Measurements from ENCODE around the gene SMC4.
A peak's percentile ranks its signal among the peaks of the same experiment; 100 is the strongest.
"Not testable (repeated sequence)": the region's sequence is repeated elsewhere in the genome, so short reads cannot be mapped to it uniquely, and the experiment has no call there.

The SMC4 gene

DNA sequence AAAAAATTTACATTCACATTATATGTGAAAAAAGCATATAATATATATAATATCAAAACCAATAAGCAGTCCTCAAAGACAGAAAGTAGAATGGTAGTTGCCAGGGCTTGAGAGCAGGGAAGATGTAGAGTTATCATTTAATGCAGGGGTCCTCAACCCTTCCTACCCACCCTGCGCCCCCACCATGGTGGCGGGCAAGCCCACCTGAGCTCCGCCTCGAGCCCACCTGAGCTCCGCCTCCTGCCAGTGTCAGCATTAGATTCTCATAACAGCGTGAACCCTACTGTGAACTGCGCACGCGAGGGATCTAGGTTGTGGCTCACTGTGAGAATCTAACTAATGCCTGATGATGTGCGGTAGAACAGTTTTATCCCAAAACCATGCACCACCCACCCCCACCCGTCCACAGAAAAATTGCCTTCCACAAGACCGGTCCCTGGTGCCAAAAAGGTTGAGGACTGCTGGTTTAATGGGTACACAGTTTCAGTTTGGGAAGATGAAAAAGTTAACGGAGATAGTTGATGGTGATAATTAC, 47.1 kb downstream of the SMC4 start:
- DNase-seq (ENCODE audit: low spot score) = no peak

DNA sequence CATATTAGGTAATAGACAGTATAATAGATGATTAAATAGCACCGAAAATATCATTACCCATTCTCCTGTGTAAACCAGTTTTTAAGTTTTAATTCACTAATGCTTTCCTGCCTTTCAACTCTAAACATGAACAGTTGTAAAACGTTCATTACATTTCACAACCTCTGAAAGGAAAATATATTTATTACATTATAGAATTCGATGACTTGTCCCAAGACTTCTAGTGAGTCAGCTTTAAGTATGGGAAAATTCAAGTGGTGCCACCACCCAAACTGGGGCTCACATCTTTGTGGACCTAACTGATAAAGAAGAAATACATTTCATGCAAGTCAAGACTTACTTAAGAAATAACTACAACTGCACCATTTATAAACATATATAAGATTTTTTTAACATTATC, 48.1 kb downstream of the SMC4 start:
- no peak for DNase-seq (ENCODE audit: low spot score)

DNA sequence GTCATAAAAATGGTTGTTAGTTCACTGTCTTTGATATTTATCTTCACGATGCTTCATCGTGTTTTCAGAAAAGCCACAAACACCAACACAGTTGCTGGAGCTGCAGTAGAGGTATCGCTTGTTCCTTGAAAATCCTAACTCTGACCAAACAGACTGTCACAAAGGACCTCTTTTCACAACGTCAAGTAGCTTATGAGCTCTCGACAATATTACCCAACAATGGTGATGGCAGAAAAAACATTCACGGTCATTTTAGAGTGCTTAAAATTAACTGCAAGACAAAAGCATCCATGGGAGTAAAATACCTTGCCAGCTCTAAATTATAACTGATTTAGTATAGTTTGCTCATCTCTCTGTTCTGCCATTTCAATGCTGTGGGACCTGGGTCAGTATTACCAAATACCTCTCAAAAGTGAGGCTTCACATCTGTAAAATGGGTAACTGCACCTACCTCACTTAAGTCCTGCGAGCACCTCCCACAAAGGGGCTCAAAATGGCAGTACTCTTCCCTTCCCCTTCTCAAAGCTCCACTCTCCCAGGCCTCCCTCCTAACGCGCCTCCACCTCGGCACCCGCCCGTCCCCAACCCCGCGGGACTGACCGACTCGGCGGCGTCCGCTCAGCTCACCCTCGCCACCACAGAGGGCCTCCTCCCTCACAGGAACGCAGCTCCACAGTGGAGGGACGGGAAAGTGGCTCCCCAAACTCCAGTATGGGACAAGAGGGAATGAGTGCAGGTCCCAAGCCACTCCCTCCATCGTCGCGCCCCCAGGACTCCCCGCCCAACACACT, 49.6 kb downstream of the SMC4 start:
- DNase-seq (ENCODE audit: low spot score) = peak; percentile 6

DNA sequence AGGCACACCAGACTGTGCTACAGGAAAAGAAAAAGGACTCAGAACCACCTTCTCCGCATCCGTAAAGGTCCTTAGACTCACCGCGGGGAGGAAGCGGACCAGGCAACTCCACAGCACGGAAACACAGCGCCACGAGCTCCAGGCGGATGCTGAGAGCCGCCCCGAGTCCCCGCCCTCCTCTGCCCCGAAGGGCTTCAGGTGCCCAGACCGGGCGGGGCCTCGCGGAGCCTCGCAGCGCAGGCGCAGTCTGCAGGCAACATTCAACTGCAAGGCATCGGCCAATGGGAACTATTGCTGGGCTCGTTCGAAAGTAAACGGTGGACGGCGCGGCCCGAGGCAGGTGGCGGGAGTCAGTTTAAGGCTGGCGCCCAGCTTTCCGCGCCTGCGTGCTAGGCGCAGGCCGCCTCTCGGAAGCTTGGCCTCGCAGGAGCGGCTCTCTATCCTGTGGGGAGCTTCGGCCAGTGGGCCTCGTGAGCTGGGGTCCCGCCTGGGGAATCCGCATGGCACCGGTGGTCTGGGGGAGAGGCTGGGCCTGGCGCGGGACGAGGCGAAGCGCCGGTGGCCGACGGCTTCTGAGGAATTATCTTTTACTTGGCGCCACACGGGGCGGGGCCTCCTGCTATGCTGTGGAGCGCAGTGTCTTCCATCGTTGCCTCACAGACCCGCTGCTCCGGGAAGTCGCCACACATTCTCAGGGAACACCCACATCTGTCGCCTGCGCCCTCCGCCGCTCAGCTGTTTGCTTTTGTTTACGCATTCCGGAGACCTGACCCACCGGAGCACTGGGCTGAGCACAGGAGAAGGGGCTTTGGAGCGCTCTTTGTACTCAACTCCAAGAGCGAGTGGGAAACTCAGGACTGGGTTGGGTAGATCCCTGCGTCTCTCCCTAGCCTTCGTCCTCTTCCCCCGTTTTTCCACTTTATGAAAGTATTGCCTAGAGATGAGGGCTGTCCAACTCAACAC, 50.5 kb downstream of the SMC4 start, which contains the start of gene TRIM59:
TSS of gene TRIM59 (minus strand) at position 151 of the 963 bp plus-strand sequence. CDS start 10,603 bp downstream, outside the sequence.
- DNase-seq (ENCODE audit: low spot score) = peak; percentile 90

DNA sequence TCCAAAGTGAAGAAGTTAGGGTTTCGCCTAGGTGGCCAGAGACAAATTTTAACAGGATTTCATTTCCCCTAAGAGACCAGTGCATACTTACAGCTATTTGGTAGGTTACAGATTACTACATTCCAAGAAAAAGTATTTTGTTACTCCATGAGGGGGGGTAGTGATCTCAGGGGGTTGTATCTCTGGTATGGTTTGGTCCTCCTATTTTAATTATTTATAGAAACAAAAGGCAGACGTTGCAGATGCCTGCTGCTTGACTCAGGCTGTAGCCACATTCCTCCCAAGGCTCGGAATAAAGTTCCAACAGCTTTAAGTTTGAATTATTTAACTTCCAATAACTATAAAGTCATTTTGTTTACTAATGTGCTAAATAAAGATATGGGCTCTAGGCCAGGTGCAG, 51.4 kb downstream of the SMC4 start:
- no peak for DNase-seq (ENCODE audit: low spot score)

DNA sequence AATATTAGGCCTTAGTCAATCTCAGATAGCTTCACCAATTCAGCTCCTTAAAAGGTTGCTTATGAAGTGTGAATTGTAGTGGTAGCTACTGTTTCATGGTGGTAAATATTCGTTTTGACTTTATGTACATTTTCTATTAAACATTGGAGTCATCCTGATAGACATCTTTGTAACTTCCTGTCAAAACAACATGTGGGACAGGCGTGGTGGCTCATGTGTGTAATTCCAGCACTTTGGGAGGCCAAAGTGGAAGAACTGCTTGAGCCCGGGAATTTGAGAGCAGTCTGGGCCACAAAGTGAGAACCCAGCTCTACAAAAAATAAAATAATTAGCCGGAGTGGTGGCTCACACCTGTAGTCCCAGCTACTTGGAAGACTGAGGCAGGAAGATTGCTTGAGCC, 52.2 kb downstream of the SMC4 start:
- DNase-seq (ENCODE audit: low spot score) = no peak

DNA sequence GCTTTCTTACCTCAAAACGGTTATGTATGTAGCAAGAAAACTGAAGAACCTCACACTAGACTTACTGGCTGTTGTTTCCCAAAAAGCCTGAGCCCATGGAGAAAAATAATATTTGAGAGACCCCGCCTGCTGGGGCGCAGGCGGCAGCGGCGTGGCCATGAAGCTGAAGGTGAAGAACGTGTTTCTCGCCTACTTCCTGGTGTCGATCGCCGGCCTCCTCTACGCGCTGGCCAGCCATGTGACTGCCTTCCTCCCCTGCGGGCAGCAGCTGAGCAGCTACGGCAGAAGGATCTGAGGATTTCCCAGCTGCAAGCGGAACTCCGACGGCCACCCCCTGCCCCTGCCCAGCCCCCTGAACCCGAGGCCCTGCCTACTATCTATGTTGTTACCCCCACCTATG, 52.8 kb downstream of the SMC4 start:
- not testable (repeated sequence) for DNase-seq (ENCODE audit: low spot score)

DNA sequence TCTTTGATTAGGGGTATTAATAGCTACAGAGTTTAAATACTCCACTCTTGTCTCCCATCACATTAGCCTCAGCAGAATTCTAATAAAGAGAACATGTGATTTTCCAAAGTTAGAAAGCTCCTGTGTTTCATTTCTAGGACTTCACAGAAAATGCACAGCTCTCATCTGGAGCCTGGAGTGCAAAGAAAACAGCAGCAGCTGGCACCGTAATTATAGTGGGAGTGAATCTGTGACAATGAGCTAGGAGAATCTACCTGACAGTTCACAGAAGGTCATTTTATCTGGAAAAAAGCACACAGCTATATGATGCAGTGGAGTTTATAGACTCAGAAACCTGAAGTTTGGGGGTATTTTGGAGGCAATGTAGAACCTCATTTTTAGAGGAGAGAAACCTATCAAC, 55.5 kb downstream of the SMC4 start:
- DNase-seq (ENCODE audit: low spot score) = no peak

DNA sequence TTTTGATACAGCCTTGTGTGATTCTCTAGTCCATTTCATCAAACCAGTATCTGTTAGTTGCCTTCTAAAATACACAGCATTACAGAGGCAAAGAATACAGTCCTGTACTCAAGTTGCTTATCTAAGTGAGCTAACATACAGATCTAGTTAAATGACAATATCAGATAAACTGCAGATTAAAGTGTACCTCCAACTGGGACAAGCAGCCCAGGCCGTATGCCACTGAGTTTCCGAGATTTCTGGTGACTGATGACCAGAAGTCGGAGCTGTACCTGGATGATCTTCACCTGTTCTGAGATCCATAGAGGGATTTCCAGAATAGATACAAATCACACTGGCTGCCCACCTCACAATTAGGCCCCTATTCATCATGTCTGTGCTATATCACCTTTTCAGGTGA, 56.4 kb downstream of the SMC4 start:
- no peak for DNase-seq (ENCODE audit: low spot score)

DNA sequence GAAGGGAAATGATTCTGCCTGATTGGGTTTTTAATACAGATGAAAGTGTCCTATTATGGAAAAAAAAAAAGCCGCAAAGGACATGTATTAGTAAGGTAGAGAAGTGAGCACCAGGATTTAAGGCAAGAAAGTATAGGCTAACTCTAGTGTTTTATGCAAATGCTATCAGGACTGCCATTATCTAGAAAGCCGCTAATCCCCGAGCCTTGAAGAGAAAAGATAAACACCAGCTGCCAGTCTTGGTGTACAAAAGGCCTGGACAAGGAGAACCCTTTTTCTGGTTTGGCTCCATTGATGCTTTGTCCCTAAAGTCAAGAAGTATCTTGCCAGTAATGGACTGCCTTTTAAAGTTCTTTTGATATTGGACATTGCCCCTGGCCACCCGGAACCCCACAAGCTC, 58.7 kb downstream of the SMC4 start:
- DNase-seq (ENCODE audit: low spot score) = no peak

DNA sequence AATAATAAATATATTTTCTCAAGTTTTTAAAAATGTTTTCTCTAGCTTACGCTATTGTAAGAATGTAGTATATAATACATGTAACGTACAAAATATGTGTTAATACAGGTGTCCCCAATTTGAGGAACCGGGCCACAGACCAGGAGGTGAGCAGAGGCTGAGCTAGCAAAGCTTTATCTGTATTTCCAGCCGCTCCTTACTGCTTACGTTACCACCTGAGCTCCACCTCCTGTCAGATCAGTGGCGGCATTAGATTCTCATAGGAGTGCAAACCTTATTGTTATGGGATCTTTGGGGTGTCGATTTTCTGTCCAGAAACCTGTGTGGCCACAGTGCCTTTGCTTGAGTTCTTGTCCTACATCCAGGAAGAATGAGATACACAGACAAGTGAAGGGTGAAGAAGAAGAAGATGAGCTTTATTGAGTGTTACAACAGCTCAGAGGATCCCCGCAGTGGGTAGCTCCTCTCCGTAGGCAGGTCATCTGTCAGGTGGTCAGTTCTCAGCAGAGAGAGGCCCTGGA, 60.1 kb downstream of the SMC4 start:
- DNase-seq (ENCODE audit: low spot score) = no peak

DNA sequence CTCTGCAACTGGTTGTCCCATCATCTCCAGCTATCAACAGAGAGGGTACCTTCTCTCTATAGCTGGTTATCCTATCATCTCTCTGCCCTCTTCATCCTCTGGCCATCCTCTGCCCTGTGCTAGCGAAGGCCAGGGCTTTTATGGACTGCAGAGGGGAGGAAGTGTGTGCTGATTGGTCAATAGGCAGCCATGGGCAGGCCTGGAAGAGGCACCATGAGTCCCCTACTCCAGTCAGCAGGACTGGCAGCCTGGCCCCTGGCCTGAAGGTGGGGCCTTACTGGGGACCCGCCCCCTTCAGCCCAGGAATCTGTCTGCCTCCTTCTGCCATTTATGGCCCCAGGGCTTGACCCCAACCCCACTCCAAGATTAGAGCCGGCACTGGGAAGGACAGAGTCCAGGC, 60.6 kb downstream of the SMC4 start:
- no peak for DNase-seq (ENCODE audit: low spot score)

DNA sequence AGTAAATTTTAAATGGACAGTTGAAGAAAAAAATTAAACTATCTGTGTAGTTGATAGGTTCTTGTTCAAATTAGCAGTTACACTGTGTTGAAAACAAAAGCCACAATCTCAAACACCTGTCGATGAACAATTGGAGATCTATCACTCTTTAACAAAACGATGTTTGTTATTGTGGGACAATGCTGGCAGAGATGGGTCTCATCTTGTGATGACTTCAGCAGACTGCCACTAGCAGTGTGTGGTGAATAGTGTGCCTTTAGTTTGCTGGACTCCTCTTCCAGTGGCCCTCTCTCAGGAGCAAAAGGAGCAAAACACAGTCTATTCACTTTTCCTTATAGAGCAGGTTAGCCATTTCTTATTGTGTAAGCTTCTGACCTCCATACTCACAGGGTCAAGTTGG, 64.9 kb downstream of the SMC4 start:
- no peak for DNase-seq (ENCODE audit: low spot score)

DNA sequence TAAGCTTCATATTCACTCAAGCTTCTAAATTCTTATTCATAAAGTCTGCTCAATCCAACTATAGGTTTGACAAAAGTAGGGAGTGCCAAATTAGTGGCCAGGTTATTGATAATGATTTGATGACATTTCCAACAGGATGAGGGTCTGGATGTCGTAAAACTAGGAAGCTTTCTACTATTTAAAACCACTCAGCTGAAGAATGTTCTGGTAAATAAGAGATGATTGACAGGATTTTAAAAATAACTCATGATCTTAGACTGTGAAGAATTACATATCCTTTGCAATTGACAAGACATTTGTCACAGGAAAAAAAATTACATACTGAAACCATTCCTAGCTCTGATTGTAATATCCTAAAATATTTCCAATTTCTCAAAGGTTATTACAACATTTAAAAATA, 65.5 kb downstream of the SMC4 start:
- no peak for DNase-seq (ENCODE audit: low spot score)

DNA sequence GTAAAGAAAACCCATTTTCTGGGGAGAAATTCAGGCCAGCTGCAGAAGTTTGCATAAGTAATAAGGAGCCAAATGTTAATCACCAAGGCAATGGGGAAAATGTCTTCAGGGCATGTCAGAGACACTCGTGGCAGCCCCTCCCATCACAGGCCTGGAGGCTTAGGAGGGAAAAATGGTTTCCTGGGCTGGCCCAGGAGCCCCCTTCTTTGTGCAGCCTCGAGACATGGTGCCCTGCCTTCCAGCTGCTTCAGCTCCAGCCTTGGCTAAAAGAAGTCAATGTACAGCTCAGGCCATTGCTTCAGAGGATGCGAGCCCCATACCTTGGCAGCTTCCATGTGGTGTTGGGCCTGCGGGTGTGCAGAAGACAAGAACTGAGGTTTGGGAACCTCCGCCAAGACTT, 70.7 kb downstream of the SMC4 start:
- no peak for DNase-seq (ENCODE audit: low spot score)

DNA sequence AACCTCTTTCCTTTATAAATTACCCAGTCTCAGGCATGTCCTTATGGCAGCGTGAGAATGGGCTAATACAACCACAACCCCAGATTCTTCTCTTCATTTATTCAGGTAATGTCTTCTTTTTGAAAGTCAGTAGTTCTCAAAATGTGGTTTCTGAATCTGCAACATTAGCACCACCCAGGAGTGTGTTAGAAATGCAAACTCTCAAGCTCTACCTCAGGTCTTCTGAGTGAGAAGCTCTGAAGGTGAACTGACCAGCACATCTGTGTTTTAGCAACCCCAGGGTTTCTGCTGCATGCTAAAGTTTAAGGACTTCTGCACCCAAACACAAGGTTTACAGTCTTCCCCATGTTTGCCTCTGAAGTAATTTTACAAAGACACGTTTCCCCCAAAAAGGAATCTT, 72.4 kb downstream of the SMC4 start:
- DNase-seq (ENCODE audit: low spot score) = no peak

DNA sequence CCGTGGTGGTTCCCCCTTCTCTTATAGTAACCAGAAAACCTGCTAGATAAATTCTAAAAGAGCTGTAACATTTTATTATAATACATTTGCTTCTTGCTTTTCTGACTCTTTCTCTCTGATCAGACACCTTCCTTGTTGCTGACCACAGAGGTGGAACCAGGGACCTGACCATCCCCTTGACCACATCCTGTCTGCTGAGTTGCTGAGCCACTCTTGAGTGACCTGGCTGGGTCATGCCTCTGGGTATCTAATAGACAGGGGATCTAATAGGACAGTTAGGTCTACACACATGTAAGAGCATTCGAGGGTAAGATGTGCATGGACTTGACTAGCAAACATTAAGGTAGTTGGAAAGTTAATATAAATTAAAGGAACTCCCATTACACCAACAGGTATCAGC, 72.9 kb downstream of the SMC4 start:
- no peak for DNase-seq (ENCODE audit: low spot score)

DNA sequence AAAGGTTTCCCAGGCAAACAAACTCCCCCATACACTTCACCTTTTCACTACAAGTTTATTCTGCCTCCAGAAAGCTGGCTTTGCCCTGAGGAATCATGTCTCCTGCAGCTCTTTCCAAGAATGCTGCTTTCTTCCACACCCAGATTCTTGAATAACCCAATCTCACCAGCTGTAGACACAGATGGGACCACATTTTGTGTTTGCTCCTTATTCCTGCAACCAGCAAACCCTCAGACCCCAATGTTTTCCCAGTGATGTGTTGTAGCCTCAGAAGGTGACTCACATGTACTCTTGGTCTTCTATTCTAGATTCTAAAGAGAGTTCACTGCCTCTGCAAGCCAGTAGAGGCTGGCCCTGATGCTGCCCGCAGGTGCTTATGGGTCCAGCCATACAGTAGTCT, 73.8 kb downstream of the SMC4 start:
- DNase-seq (ENCODE audit: low spot score) = no peak

DNA sequence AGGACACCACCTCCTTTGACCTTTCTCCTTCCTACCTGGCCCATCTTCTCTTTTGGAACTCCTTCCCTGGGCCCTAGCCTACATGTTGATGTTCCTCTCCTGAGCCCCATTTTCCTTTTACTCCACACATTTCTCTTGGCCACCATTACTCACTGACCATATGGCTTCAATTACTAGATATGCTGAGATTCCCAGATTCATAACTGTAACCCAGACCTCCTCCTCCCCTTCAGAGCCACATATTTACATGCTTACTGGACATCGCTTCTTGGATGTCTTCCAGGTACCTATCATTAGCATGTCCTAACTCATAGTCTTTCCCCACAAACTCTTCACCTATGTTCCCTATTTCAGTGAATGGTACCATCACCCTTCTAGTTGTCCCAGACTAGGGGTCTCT, 74.5 kb downstream of the SMC4 start:
- no peak for DNase-seq (ENCODE audit: low spot score)

DNA sequence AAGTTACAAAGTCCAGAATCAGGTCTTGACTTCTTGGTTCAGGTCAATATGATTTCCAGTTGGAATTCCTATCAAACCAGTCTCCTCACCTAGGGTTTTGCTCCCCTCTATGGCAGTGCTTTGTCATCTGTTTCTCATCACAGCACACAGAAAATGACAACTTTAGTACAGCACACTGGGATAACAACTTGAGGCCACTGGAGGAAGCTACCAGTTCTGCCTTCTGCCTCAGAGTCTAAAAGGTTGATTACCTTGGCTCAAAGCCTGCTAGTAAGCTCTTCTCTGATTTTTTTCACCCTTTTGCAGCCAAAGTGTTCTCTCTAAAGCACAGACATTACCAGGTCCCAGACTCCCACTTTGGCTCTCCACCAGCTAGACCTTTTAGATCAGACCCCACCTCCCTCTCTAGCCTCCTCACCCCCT, 75.0 kb downstream of the SMC4 start:
- DNase-seq (ENCODE audit: low spot score) = no peak

DNA sequence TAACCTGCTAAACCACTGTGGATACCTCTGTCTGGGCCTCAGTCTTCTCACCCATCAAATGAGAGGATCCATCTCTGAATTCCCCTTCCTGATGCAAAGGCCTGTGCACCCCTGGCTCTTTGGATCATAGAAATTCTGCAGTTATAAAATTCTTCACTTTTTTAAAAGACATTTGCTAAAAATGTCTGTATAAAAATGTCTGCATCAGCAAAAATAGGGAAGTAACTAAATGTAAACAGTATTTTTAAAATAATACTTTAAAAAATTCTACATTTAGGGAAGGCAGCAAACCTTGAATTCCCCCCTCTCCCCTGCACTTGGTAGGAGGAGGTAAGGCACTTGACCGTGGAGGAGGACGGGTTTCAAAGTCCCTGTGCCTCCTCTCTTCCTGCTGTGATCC, 75.7 kb downstream of the SMC4 start:
- DNase-seq (ENCODE audit: low spot score) = no peak

DNA sequence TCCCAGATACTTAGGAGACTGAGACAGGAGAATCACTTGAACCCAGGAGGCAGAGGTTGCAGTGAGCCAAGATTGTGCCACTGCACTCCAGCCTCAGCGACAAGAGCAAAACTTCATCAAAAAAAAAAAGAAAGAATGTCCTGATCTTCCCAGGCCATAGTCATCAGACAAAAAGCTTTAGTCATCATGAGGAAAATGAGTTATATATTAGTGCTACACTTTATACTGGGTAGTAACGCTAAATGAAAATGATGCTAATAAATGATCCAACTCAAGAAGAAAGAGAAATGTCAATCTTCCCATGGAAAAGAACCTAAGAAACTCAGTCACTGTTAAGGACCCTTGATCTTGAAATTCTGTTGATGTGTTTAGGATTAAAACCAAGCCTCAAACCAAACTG, 76.4 kb downstream of the SMC4 start:
- no peak for DNase-seq (ENCODE audit: low spot score)

DNA sequence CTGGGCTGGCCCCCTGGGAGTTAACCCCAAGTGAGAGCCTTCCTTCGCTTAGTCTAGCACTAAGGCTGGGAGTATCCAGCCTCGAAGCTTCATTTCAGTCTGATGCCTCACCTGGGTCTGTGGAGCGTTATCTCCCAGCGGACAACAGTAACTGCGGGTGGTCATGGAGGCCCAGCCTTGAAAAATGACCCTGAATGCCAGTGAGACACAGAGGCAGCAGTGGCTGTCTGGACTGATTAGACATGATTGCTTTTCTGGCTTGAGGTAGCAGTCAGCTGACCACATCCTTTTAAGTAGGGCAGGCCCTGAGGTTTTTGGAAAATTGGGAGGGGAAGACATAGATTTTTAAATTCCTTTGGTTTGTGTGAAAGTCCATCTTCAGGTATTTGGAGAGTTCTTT, 78.3 kb downstream of the SMC4 start:
- DNase-seq (ENCODE audit: low spot score) = no peak
